Mesodermal cell (in vitro differentiated cells): ENCODE measurements around the gene LEPROT.
"Not testable (repeated sequence)": the region's sequence is repeated elsewhere in the genome, so short reads cannot be mapped to it uniquely, and the experiment has no call there.

ENCODE experiments used
- H3K27ac ChIP-seq: 2 replicates; pipeline ENCODE4 v1.7.0; 2013; ENCODE audit warnings: mild to moderate bottlenecking, low read depth, low read length, moderate library complexity; ENCODE audit not compliant: severe bottlenecking
- H3K36me3 ChIP-seq: 2 replicates; pipeline ENCODE4 v1.7.1; 2013; ENCODE audit warnings: mild to moderate bottlenecking, low read length, moderate library complexity; ENCODE audit not compliant: control insufficient read depth, insufficient read depth
- H3K4me1 ChIP-seq: one replicate; pipeline ENCODE4 v1.7.1; 2013; ENCODE audit warnings: mild to moderate bottlenecking, low read length; ENCODE audit not compliant: insufficient read depth, control insufficient read depth, poor library complexity, severe bottlenecking
- H3K4me3 ChIP-seq: 2 replicates; pipeline ENCODE4 v1.7.0; 2013; ENCODE audit warnings: low read length, control low read depth, mild to moderate bottlenecking; ENCODE audit not compliant: insufficient read depth, poor library complexity, severe bottlenecking; ENCODE audit errors: extremely low read depth
- H3K9me3 ChIP-seq: 2 replicates; pipeline ENCODE4 v1.7.1; 2013; ENCODE audit warnings: mild to moderate bottlenecking, low read length, moderate library complexity; ENCODE audit not compliant: control insufficient read depth
- WGBS, 2 experiments: methylation state at CpG; one replicate each; pipeline ENCODE4 v1.1.5; 2013; ENCODE audit warnings: missing lambda C conversion rate in 2 of 2; ENCODE audit not compliant: insufficient coverage in 2 of 2; 5-methylcytosine and 5-hydroxymethylcytosine counted together

The LEPROT gene

DNA sequence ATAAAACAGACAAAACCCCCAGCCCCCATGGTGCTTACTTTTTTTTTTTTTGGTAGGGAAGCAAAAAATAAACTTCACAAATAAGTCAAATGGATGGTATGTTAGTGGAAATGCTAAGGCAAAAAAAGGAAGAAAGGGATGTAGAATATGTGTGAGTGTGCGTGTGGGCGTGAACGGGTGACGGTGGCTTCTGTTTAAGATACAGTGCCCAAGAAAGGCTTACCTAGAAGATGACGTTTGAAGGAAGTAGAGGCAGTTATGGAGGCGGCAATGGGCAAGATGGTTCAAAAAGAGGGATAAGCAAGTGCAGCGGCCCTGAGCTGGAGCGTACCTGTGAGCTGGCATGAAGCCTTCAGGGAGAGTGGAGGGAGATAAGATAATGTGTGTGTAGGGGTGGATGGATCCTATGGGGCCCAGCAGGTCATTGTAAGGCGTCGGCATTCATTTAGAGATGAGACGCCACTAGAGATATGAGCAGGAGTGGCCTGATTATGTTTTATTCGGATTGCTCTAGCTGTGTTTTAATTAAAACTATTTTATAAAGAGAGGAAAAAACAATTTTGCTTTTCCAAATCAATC is 19.9 kb downstream of the LEPROT start:
- 94 to 98% methylated on average over 7 to 9 of the region's 12 CpGs for WGBS, 2 experiments

GRCh38 chr1:65440915-65441314 is 20.4 kb downstream of the LEPROT start:
- H3K4me1 ChIP-seq: peaks cover 6% of the 10 kb centered on the region
- H3K36me3 ChIP-seq: peaks cover 11% of the 10 kb centered on the region
- no peak overlapping the region for H3K4me3 ChIP-seq
- no peak overlapping the region for H3K27ac ChIP-seq
- WGBS, 2 experiments: 80% methylated on average over 1 of the region's 1 CpG; no CpG with 5 or more reads in 1 of the 2 experiments
- H3K9me3 ChIP-seq: no peaks in the 10 kb centered on the region

More for the DNA sequence above, 19.9 kb downstream of the LEPROT start:
- no peaks in the 10 kb centered on the region for H3K9me3 ChIP-seq
- no peak overlapping the region for H3K27ac ChIP-seq
- peaks cover 11% of the 10 kb centered on the region for H3K36me3 ChIP-seq
- H3K4me1 ChIP-seq: peaks cover 11% of the 10 kb centered on the region
- no peak overlapping the region for H3K4me3 ChIP-seq

GRCh38 chr1:65441464-65441863 is 21.0 kb downstream of the LEPROT start:
- Histone ChIP-seq H3K4me1 (peaks cover 2% of the 10 kb centered on the region), H3K27ac (no peak overlapping the region), H3K9me3 (no peaks in the 10 kb centered on the region), H3K4me3 (no peak overlapping the region), H3K36me3 (peaks cover 11% of the 10 kb centered on the region)
- 56 to 81% methylated on average over 2 to 3 of the region's 3 CpGs for WGBS, 2 experiments

- WGBS, 2 experiments: 71 to 80% methylated on average over 1 of the region's 1 CpG
- Histone ChIP-seq H3K4me3 (no peak overlapping the region), H3K9me3 (no peaks in the 10 kb centered on the region), H3K36me3 (peaks cover 4% of the 10 kb centered on the region), H3K27ac (no peak overlapping the region), H3K4me1 (no peaks in the 10 kb centered on the region)
Observed at GRCh38 chr1:65442442-65442841, 22.0 kb downstream of the LEPROT start.

DNA sequence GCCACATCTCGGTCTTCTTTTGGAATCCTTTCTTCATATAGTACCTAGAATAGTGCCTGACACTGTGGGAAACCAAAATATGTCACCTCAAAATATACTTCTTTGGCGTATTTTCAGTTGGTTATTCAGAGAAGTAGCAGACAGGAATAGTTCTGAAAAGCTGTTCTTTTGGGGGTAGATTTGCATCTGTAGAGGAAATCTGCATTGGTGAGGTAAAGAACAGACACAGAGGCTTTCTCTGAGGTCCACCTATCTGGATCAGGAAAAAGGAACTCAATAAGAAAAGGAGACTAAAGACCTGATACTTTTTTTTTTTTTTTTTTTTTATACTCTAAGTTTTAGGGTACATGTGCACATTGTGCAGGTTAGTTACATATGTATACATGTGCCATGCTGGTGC is 23.2 kb downstream of the LEPROT start:
- no peak overlapping the region for H3K27ac ChIP-seq
- H3K4me3 ChIP-seq: no peak overlapping the region
- H3K9me3 ChIP-seq: no peaks in the 10 kb centered on the region
- no peaks in the 10 kb centered on the region for H3K36me3 ChIP-seq
- H3K4me1 ChIP-seq: no peaks in the 10 kb centered on the region
- no CpG with 5 or more reads among the region's 2 CpGs for WGBS, 2 experiments

DNA sequence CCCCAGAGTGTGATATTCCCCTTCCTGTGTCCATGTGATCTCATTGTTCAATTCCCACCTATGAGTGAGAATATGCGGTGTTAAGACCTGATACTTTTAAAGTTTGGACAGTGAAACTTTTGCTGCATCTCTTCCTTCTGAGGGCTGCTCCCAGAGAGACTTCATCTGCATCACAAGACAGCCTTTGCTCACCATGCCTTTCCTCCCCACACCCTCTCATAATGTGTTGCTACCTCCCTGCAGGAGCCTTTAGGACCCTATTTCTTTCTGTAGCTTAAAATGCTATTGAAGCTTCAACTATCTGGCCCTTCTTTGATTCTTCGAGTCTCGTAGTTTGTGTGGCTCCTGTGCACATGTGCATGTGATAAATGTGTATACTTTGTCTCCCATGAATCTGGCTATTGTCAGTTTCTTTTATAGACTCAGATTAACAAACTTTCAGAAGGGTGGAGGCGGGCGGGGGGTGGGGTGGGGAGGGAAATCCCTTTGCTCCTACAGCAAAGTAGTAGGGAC is 23.7 kb downstream of the LEPROT start:
- Histone ChIP-seq H3K27ac (no peak overlapping the region), H3K4me3 (no peak overlapping the region), H3K36me3 (no peaks in the 10 kb centered on the region), H3K9me3 (no peaks in the 10 kb centered on the region), H3K4me1 (no peaks in the 10 kb centered on the region)
- 80% methylated on average over 2 of the region's 5 CpGs; no CpG with 5 or more reads in 1 of the 2 experiments for WGBS, 2 experiments

DNA sequence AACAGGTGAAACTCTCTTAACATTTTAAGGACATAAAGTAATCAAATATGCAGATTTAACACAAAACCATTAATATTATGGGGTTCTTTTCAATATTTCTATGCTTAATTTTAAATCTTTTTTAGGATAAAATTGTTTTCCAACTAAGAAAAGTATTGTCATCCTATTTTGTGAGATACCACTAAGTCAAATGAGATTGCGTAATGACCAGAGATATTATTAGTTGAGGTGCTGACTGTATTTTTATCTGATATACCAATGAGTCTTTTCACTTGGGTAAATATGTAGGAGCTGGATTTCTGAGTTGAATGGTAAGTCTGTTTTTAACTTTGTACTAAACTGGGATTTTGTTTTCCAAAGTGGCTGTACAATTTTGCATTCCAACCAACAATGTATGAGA is 25.4 kb downstream of the LEPROT start:
- Histone ChIP-seq H3K4me3 (no peak overlapping the region), H3K9me3 (no peaks in the 10 kb centered on the region), H3K4me1 (no peaks in the 10 kb centered on the region), H3K27ac (no peak overlapping the region), H3K36me3 (no peaks in the 10 kb centered on the region)
- no CpG with 5 or more reads among the region's 1 CpG for WGBS, 2 experiments

GRCh38 chr1:65449214-65449823 is 28.9 kb downstream of the LEPROT start:
- H3K4me1 ChIP-seq: no peaks in the 10 kb centered on the region
- H3K27ac ChIP-seq: no peak overlapping the region
- no peaks in the 10 kb centered on the region for H3K9me3 ChIP-seq
- 50 to 80% methylated on average over 1 of the region's 4 CpGs for WGBS, 2 experiments
- no peaks in the 10 kb centered on the region for H3K36me3 ChIP-seq
- H3K4me3 ChIP-seq: no peak overlapping the region

DNA sequence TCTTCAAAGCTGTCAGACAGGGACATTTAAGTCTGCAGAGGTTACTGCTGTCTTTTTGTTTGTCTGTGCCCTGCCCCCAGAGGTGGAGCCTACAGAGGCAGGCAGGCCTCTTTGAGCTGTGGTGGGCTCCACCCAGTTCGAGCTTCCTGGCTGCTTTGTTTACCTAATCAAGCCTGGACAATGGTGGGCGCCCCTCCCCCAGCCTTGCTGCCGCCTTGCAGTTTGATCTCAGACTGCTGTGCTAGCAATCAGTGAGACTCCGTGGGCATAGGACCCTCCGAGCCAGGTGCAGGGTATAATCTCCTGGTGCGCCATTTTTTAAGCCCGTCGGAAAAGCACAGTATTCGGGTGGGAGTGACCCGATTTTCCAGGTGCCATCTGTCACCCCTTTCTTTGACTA is 35.2 kb downstream of the LEPROT start:
- H3K4me3 ChIP-seq, H3K9me3 ChIP-seq, H3K4me1 ChIP-seq, H3K36me3 ChIP-seq, H3K27ac ChIP-seq: not testable (repeated sequence)
- WGBS, 2 experiments: 40% methylated on average over 1 of the region's 10 CpGs; no CpG with 5 or more reads in 1 of the 2 experiments

DNA sequence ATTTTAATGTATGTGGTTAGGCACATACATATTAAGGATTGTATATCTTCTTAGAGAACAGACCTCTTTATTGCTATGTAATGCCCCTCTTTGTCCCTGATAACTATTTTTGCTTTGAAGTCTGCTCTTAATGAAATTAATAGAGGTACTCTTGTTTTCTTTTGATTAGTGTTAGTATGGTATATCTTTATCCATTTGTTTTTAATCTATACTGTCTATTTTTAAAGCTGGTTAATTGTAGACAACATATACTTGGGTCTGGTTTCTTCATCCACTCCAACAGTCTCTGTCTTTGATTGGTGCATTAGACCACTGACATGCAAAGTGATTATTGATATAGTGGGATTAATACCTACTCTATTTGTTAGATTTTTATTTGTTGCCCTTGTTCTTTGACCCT is 36.0 kb downstream of the LEPROT start:
- no peak overlapping the region for H3K4me3 ChIP-seq
- H3K36me3 ChIP-seq: no peaks in the 10 kb centered on the region
- H3K4me1 ChIP-seq: no peaks in the 10 kb centered on the region

GRCh38 chr1:65457868-65458267 is 37.4 kb downstream of the LEPROT start:
- H3K36me3 ChIP-seq: no peaks in the 10 kb centered on the region
- H3K9me3 ChIP-seq: no peaks in the 10 kb centered on the region
- no peak overlapping the region for H3K4me3 ChIP-seq
- H3K4me1 ChIP-seq: no peaks in the 10 kb centered on the region
- H3K27ac ChIP-seq: no peak overlapping the region

More for the DNA sequence above, 36.0 kb downstream of the LEPROT start:
- Histone ChIP-seq H3K27ac (no peak overlapping the region), H3K9me3 (no peaks in the 10 kb centered on the region)
